K562 (cell line): ENCODE data around the gene HLA-DMB. TPM values are rescaled to one million over a fixed set of nuclear protein-coding genes. Genes with fewer than 3 reads are reported as not detected.

Experiments
- ATAC-seq: fragments of 200-7000 bp; cut with Tn5 transposase; 3 replicates; pipeline ENCODE4 v1.9.1; 2020; ENCODE audit warnings: moderate library complexity
- BruUV-seq: library from RNA; stranded (reverse); fragments of 400-500 nt; replicated peaks from 2 replicates; lab custom pipeline; 2021; lab: Mats Ljungman, UMichigan
- CTCF ChIA-PET: fragments of 300-600 bp; formaldehyde crosslinking; extraction: SDS; loops from one replicate; lab custom pipeline; 2021; ENCODE audit warnings: low intra/inter-chr PET ratio; lab: Yijun Ruan, JAX
- POLR2A ChIA-PET: fragments of 300-600, 350-650 bp; sonication (Branson Sonifier 250); formaldehyde crosslinking; extraction: SDS; loops from one replicate; lab custom pipeline; 2021; ENCODE audit warnings: antibody characterized with exemption, inconsistent platforms; lab: Yijun Ruan, JAX
- DNase-seq, 4 experiments: peaks; one replicate each; pipeline versions ENCODE4 v3.0.0 to v3.0.0-alpha.2; 2011 to 2018; ENCODE audit warnings: low spot score in 3 of 4, mixed read lengths in 3 of 4; ENCODE audit errors: extremely low read depth in 1 of 4
- FAIRE-seq: peaks from 2 replicates; lab custom pipeline; 2011; peaks lifted over from hg19 to GRCh38; lab: Jason Lieb, UNC
- H2AFZ ChIP-seq: 2 replicates; pipeline ENCODE4 v1.6.0; 2011; ENCODE audit warnings: low read depth, low read length, control low read depth, inconsistent platforms
- H3K27ac ChIP-seq: fragments of 200-600 bp; 3 replicates; pipeline ENCODE4 v1.8.0; 2011; ENCODE audit warnings: low read depth, mild to moderate bottlenecking, control low read depth, inconsistent platforms, low read length, moderate library complexity, mixed read lengths; ENCODE audit errors: extremely low read depth
- H3K27me3 ChIP-seq, 2 experiments: fragments of 300-600 bp in 1 of 2; 2 replicates in 1 of 2; 3 replicates in 1 of 2; pipeline versions ENCODE4 v1.6.0 to v1.8.0; 2011; ENCODE audit warnings: inconsistent platforms in 2 of 2, low read length in 2 of 2, mild to moderate bottlenecking in 1 of 2, mixed read lengths in 1 of 2, moderate library complexity in 1 of 2; ENCODE audit not compliant: control insufficient read depth in 2 of 2, insufficient read depth in 2 of 2
- H3K36me3 ChIP-seq: fragments of 300-600 bp; 3 replicates; pipeline ENCODE4 v1.8.0; 2011; ENCODE audit warnings: mild to moderate bottlenecking, low read length, inconsistent platforms; ENCODE audit not compliant: control insufficient read depth, insufficient read depth
- H3K4me1 ChIP-seq, 2 experiments: fragments of 200-600 bp in 1 of 2; replicated peaks in 1 of 2; 2 replicates in 1 of 2; 3 replicates in 1 of 2; pipeline versions ENCODE4 v1.5.1 to v1.8.0; 2011; ENCODE audit warnings: inconsistent platforms in 2 of 2, low read length in 2 of 2, mild to moderate bottlenecking in 1 of 2, mixed read lengths in 1 of 2, moderate library complexity in 1 of 2; ENCODE audit not compliant: control insufficient read depth in 2 of 2, insufficient read depth in 2 of 2
- H3K4me2 ChIP-seq: 2 replicates; pipeline ENCODE4 v1.6.1; 2011; ENCODE audit warnings: low read length, control low read depth, inconsistent platforms, mixed read lengths; ENCODE audit not compliant: insufficient read depth
- H3K4me3 ChIP-seq: fragments of 200-600 bp; sonication (generic), shearing (Covaris generic); 2 replicates; pipeline ENCODE4 v1.5.1; 2016; ENCODE audit warnings: control low read depth, inconsistent platforms
- H3K79me2 ChIP-seq: fragments of 200-600 bp; 3 replicates; pipeline ENCODE4 v1.8.0; 2011; ENCODE audit warnings: low read length, inconsistent platforms; ENCODE audit not compliant: control insufficient read depth, insufficient read depth
- H3K9ac ChIP-seq, 2 experiments: 2 replicates each; pipeline versions ENCODE4 v1.6.0 to v1.6.1; 2011; ENCODE audit warnings: low read depth in 2 of 2, low read length in 2 of 2, control low read depth in 1 of 2, inconsistent platforms in 1 of 2, mild to moderate bottlenecking in 1 of 2, mixed read lengths in 1 of 2; ENCODE audit not compliant: insufficient read depth in 1 of 2
- H3K9me1 ChIP-seq: one replicate; pipeline ENCODE4 v1.6.0; 2011; ENCODE audit warnings: inconsistent platforms, mild to moderate bottlenecking, low read length, moderate library complexity; ENCODE audit not compliant: control insufficient read depth, insufficient read depth
- H3K9me3 ChIP-seq: replicated peaks from 2 replicates; pipeline ENCODE4 v1.5.1; 2011; ENCODE audit warnings: low read depth, low read length, inconsistent platforms; ENCODE audit not compliant: control insufficient read depth, insufficient read depth
- H4K20me1 ChIP-seq: replicated peaks from 2 replicates; pipeline ENCODE4 v1.6.1; 2011; ENCODE audit warnings: low read length, inconsistent platforms, mixed read lengths; ENCODE audit not compliant: control insufficient read depth, insufficient read depth
- ADNP ChIP-seq: fragments of 200-800 bp; sonication (Bioruptor generic); IDR thresholded peaks from 2 replicates; pipeline ENCODE4 v1.6.1; 2016; ENCODE audit warnings: missing genetic modification characterization, missing compliant biosample characterization
- GTF2A2 ChIP-seq: IDR thresholded peaks from 2 replicates; pipeline ENCODE4 v1.6.1; 2016; ENCODE audit warnings: mild to moderate bottlenecking, missing genetic modification characterization, missing compliant biosample characterization
- JUN ChIP-seq, 2 experiments: sonication (generic) in 1 of 2; formaldehyde crosslinking in 1 of 2; IDR thresholded peaks; 2 replicates each; pipeline versions ENCODE4 v1.6.1 to v1.8.0; 2012 to 2022; ENCODE audit warnings: borderline replicate concordance in 2 of 2, mild to moderate bottlenecking in 2 of 2, improper control_type of control experiment in 1 of 2, low read depth in 1 of 2, low read length in 1 of 2, missing genetic modification reagents in 1 of 2
- NELFE ChIP-seq: IDR thresholded peaks from 2 replicates; pipeline ENCODE4 v1.6.1; 2011; ENCODE audit warnings: mild to moderate bottlenecking; ENCODE audit not compliant: insufficient read depth, insufficient read length
- PHF20 ChIP-seq: fragments of 450-650 bp; IDR thresholded peaks from 2 replicates; pipeline ENCODE4 v1.6.1; 2018; ENCODE audit not compliant: partially characterized antibody
- USF2 ChIP-seq: sonication (generic); formaldehyde crosslinking; IDR thresholded peaks from 2 replicates; pipeline ENCODE4 v1.5.0; 2020; ENCODE audit warnings: missing genetic modification reagents
- ZNF445 ChIP-seq: fragments of 250-450 bp; sonication (Bioruptor Pico); IDR thresholded peaks from 2 replicates; pipeline ENCODE4 v1.4.0; 2020; ENCODE audit warnings: low read depth, mild to moderate bottlenecking, moderate library complexity
- ZNF592 ChIP-seq: fragments of 450-650 bp; IDR thresholded peaks from 2 replicates; pipeline ENCODE4 v1.6.1; 2017; ENCODE audit warnings: antibody characterized with exemption, mild to moderate bottlenecking
- ZNF699 ChIP-seq: fragments of 250-450 bp; sonication (Bioruptor Pico); IDR thresholded peaks from 2 replicates; pipeline ENCODE4 v1.8.0; 2021; ENCODE audit warnings: mild to moderate bottlenecking, moderate library complexity; ENCODE audit not compliant: insufficient replicate concordance
- WGBS: fragments of 100-300 bp; shearing (Covaris generic); methylation state at CpG from one replicate; pipeline ENCODE4 v1.1.6; 2016; ENCODE audit warnings: low coverage, mixed read lengths; ENCODE audit not compliant: insufficient coverage; ENCODE audit errors: missing lambda C conversion rate; 5-methylcytosine and 5-hydroxymethylcytosine counted together
- in situ Hi-C: fragments of 300-500 bp; cut with MboI; formaldehyde crosslinking; loops from 4 replicates; pipeline ENCODE4 v1.15.0; 2018; ENCODE audit warnings: inconsistent platforms, mixed read lengths
- intact Hi-C: fragments of 100-400 bp; cut with micrococcal nuclease; formaldehyde crosslinking; loops from 2 replicates; pipeline ENCODE4 v1.14.2; 2022
- polyA plus RNA-seq, 8 experiments: library from polyadenylated mRNA; depleted of rRNA in 4 of 8; stranded (reverse) in 5 of 8; unstranded in 3 of 8; fragments of >200 nt; fragmentation: Nextera tagmentation in 2 of 8; fragmentation: Illumina TruSeq in 1 of 8; extraction: Ambion mirVana in 2 of 8; extraction: Trizol in 1 of 8; gene quantifications; 2 replicates each; pipeline versions ENCODE4 v1.2.1 to v1.2.3, GENCODE V29; 2011 to 2014; ENCODE audit warnings: inconsistent platforms in 1 of 8, missing spikeins in 1 of 8
- total RNA-seq, 7 experiments: library from RNA; depleted of rRNA in 6 of 7; stranded (reverse); fragments of >200 nt in 6 of 7; fragmentation: Illumina TruSeq in 2 of 7; extraction: Trizol in 2 of 7; gene quantifications; 2 replicates each; pipeline versions ENCODE4 v1.2.1 to v1.2.3, GENCODE V29; 2011 to 2021; ENCODE audit warnings: low replicate concordance in 1 of 7

HLA-DMB gene
- total and polyA plus RNA-seq, 9 of the 15 experiments (the other 6 are each of a cell fraction or from before 2014, with no cell fraction given) = 0.38 TPM; not detected in 8

GRCh38 chr6:32967151-32968091, 26.6 kb upstream of the HLA-DMB start:
- H3K9me3 ChIP-seq = no peaks in the 10 kb centered on the region
- peak overlapping the region; percentile 97 for H2AFZ ChIP-seq
- H3K4me2 ChIP-seq = peak overlapping the region; percentile 93
- WGBS = 1% methylated on average over 16 of the region's 16 CpGs
- no peaks in the 10 kb centered on the region for H3K9me1 ChIP-seq
- H3K4me1 ChIP-seq = peaks cover 20 to 21% of the 10 kb centered on the region in 2 experiments
- in situ Hi-C loops (loop anchor here (25.0 kb wide), 1 partner anchor 1430 kb away; the partner anchor contains the start of genes ATP6V1G2, DDX39B, MCCD1 and NFKBIL1), intact Hi-C loops (loop anchor here (1.0 kb wide), 1 partner anchor 34 kb away; no protein-coding TSS in a partner anchor)
- CTCF ChIA-PET = interaction anchor here (0.6 to 1.2 kb wide), 5 partner anchors 33 to 141 kb away, joined by 3 to 5 read pairs (median 4); no protein-coding TSS in a partner anchor
- ATAC-seq (peak; percentile 1), DNase-seq (peak; percentile 47 to 90 (median 59)), FAIRE-seq (peak; percentile 87)
- POLR2A ChIA-PET = interaction anchor here (0.6 to 13.4 kb wide), 7 partner anchors 14 to 1152 kb away, joined by 3 to 384 read pairs (median 4); partner anchors contain the start of genes HLA-DMA, HSPA1A, HSPA1L and RPS18
- peak overlapping the region; percentile 99 for H3K27ac ChIP-seq
- BruUV-seq = no TSS peak
- H4K20me1 ChIP-seq = peaks cover 3% of the 10 kb centered on the region
- H3K4me3 ChIP-seq = peak overlapping the region; percentile 70
- H3K36me3 ChIP-seq = peaks cover 9% of the 10 kb centered on the region; the same call in 2 of the 3 replicates
- H3K9ac ChIP-seq = peak overlapping the region; percentile 99 to 100
- peaks cover 60% of the 10 kb centered on the region for H3K79me2 ChIP-seq
- H3K27me3 ChIP-seq = no peaks in the 10 kb centered on the region
- TF ChIP-seq ZNF445 (CRISPR knock-in tag) (no peak), ZNF592 (no peak), USF2 (CRISPR knock-in tag) (no peak), PHF20 (no peak), GTF2A2 (tag) (no peak), JUN (IDR thresholded peaks at IDR 0.05; ENCODE audit: borderline replicate concordance, low read depth, low read length) (no peak), JUN (CRISPR knock-in tag; IDR thresholded peaks at IDR 0.05; ENCODE audit: borderline replicate concordance) (no peak), ADNP (tag) (no peak), NELFE (no peak), ZNF699 (CRISPR knock-in tag) (no peak)
